GM12892 (cell line): ENCODE data around the gene CPSF3.
"Not testable (repeated sequence)": the region's sequence is repeated elsewhere in the genome, so short reads cannot be mapped to it uniquely, and the experiment has no call there.

Source experiments
- DNase-seq: peaks from one replicate; pipeline ENCODE4 v3.0.0; 2011; ENCODE audit not compliant: insufficient read length
- FAIRE-seq: peaks from 2 replicates; lab custom pipeline; 2011; peaks lifted over from hg19 to GRCh38; lab: Jason Lieb, UNC
- POLR2A ChIP-seq: IDR thresholded peaks from 2 replicates; pipeline ENCODE4 v1.6.1; 2011; ENCODE audit warnings: low read depth, low read length, control low read depth
- POLR2AphosphoS5 ChIP-seq: IDR thresholded peaks from 2 replicates; pipeline ENCODE4 v1.6.1; 2011; ENCODE audit warnings: low read depth, low read length, control low read depth
- TAF1 ChIP-seq: IDR thresholded peaks from 2 replicates; pipeline ENCODE4 v1.6.1; 2011; ENCODE audit warnings: low read depth, mild to moderate bottlenecking, control low read depth, low read length, borderline replicate concordance

CPSF3 gene

DNA sequence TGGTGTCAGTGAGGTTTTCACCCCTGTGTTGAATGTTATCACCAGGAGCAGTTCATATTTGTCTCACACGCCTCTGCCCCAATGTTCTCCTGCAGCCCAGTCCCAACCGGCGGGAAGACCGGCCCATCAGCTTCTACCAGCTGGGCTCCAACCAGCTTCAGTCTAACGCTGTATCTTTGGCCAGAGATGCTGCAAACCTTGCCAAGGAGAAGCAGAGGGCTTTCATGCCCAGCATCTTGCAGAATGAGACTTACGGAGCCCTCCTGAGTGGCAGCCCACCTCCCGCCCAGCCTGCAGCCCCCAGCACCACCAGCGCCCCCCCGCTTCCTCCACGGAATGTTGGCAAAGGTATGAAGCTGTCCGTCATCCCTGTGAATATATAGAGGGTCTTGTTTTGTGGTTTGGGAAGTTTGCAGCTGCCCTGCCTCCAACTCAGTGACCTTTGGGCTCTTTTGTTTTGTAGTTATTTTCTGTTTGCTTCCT lies 35.2 kb upstream of the CPSF3 start:
- no peak for TF ChIP-seq POLR2A
- DNase-seq: no peak
- FAIRE-seq: no peak

DNA sequence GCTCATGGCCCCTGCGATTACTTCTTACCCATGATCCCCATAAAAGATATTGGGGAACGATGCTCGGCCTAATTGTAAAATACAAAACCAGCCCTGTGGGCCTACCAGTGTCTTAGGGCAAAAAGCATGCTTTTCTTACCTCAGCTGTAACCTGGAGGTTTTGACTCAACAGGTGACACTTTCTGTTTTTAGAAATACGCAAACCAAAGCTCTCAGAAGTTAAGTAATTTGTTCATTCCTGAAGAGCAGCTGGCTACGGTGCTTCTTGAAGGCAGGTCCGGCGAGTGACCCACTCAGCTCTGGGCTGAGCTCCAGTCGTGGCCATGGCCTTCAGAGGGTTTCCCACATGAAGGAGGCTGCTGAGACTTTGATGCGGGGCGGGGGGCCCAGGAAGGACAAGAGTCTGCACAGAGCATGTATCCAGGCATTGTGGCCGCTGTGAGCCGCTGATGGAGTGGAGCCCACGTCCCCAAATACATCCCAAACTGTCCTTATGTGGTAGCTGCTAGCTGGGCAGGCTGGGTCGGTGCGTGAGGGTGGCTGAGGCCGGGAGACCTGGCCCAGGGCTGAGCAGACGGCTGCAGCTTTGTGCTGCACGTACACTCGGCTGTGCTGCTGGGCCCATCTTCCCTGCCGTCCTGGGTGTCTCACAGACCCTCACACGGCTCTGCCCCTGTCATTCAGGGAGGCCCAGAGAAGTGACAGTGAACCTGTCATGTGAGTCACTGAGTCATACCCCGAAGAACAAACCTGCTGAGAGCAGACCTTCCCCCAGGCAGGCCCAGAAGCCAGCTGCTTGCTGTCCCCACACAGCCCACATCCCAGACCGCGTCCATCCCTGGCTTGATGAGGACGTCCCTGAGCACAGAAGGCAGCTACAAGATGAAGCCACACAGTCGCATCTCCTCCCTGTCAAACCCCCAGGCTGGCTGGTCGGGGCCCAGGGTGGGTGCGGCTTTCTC lies 34.2 kb upstream of the CPSF3 start:
- FAIRE-seq (no peak), DNase-seq (no peak)
- no peak for TF ChIP-seq POLR2A
- no peak for TF ChIP-seq TAF1
- TF ChIP-seq POLR2AphosphoS5: no peak

DNA sequence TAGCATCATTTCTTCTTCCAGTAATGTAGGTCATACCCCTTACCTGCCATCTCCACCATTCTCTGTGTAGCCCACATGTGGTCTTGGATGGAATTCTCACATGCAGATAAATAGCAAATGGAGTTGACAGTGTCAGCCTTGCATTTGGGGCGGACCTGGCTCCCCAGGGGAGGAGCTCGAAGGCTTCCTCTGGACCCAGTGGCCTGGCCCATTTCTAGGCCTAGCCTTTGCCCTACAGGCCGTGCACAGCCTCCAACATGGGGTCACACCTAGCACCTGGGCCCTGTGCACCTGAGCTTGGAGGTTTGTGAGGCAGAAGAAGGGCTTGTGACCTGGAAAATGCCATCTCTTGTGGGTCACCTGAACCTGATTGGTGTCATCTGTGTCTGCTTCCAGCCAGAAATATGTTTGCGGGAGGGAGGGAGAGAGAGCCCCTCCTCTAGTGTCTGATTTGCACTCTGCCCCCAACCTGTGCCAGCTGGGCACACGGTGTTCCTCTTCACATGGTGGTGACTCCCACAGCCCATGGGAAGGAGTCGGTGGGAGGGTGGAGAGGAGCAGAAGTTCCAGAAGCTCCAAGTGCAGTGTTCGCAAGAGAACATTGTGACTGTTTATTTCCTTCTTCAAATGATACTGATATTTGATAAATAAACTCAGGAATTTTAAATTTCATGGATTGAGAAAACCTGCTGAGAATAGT lies 33.2 kb upstream of the CPSF3 start:
- no peak for TF ChIP-seq POLR2AphosphoS5
- no peak for TF ChIP-seq POLR2A
- TF ChIP-seq TAF1: no peak
- FAIRE-seq (no peak), DNase-seq (no peak)

DNA sequence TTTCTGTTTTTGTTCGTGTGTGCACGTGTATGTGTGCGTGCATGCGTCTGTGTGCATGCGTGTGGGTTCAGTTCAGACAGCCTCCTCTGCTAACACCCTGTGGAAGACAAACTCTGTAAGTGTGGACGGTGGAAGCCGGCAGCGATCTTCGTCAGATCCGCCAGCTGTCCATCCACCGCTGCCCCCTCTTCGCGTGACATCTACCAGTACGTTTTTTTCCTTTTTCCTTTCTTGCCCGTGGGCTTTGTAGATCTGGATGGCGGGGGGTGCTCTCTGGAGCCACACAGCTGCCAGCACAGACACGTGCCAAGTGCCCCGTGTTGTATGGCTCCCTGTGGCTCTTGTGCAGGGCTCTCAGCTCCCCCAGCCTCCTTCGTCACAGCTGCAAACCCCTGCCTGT lies 32.5 kb upstream of the CPSF3 start:
- FAIRE-seq (no peak), DNase-seq (no peak)
- no peak for TF ChIP-seq POLR2AphosphoS5
- no peak for TF ChIP-seq POLR2A
- no peak for TF ChIP-seq TAF1

DNA sequence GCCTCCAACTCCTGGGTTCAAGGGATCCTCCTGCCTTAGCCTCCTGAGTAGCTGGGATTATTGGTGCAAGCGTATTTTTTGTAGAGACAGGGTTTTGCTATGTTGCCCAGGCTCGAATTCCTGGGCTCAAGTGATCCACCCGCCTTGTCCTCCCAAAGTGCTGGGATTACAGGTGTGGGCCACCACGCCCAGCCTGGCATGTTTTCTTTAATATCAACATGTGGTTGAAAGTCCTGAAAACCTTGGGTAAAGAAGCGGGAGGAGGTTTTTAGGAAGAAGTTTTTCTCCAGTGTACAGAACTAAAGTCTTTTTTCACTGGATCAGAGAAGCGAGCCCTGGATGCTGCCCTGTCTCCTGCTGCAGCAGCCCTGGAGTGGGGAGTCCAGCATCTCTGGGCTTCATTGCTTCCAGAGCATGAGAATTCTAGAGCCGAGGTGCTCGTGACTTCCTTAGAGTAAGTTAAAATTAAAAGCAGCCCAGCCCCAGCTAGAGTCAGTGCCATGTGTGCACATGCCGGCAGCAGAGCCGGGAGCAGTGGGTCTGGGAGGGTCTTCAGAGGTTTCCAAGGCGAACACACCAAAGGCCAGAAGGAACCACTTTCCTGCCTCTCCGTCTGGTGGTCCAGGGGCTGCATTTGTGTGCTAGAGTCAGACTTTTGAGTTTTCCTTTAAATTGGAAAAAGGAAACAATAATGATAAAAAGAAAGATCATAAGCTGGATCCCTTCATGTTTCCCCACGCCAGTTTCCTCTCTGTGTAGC lies 31.3 kb upstream of the CPSF3 start:
- FAIRE-seq: no peak
- DNase-seq: no peak
- TF ChIP-seq POLR2AphosphoS5 (no peak), TAF1 (no peak), POLR2A (no peak)

DNA sequence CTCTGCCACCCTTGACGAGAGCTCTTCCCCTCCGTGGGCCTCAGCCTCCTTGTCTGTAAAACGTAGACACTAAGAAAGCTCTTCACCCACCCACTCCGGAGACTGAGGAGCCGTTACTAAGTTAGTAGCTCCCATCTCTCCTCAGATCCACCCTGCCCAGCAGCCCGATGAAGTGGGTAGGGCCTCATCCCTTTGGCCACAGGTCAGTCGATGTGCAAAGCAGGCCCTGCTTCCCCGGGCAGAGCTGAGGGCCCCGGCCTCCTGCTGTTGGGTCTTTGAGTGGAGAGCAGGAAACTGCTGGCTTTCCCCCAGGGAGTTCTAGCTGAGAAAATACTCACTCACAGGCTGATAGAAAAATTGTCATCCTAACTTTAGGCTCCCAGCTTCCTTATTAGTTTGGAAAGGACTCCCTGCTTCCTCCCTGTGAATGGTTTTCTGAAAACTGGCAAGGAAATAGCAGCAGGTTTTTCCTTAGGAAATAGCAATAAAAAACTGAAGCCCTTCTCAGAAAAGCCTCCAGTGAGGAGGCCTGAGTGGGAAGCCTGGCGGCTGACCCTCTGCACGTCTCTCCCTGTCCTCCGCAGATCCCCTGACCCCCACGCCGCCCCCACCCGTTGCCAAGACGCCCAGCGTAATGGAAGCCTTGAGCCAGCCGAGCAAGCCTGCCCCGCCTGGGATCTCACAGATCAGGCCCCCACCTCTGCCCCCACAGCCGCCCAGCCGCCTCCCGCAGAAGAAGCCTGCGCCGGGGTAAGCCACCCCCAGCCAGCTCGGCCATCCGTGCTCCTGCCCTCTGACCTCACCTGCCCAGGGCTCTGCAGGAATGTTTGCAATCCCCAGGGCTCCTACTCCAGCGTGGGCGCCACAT lies 30.3 kb upstream of the CPSF3 start:
- no peak for TF ChIP-seq POLR2AphosphoS5
- TF ChIP-seq POLR2A: no peak
- no peak for TF ChIP-seq TAF1
- FAIRE-seq: no peak

DNA sequence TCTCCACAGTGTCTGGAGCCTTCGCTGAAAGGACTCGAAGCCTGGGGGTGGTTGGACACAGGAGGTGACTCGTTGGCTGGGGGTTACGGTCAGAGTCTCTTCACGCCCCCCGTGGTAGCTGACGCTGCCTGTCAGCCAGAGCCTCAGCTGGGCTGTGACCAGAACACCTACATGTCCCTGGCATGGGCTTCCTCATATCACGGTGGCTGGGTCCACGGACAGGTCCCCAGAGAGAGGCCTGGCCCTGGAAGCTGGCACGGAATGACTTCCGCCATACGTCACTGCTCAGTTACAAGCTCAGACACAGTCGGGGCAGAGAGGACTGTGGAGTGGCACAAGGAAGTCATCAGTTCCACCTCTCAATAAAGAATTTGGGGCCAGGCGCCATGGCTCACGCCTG lies 28.6 kb upstream of the CPSF3 start:
- TF ChIP-seq POLR2AphosphoS5 (no peak), POLR2A (no peak), TAF1 (no peak)
- FAIRE-seq (no peak), DNase-seq (no peak)

More for the DNA sequence above, 30.3 kb upstream of the CPSF3 start:
- no peak for DNase-seq

DNA sequence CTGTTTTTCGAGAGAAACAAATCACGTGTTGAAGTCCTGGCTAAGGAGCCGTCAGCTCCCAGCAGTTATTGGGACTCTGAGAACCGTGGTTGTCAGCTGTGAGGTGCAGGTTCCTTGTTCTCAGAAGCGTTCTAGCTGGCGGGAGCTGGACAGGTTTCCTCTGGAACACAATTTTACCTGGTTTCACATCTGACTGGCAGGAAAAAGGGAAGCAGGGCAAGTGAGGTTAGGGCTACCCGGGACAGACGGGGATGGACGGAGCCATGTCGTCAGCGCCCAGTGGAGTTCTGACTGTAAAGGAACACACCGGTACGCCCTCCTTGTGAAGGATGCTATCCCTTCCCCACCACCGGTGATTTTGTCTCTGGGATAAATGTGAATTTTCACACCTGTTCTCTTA lies 26.3 kb upstream of the CPSF3 start:
- TF ChIP-seq POLR2A: no peak
- DNase-seq (no peak), FAIRE-seq (no peak)

DNA sequence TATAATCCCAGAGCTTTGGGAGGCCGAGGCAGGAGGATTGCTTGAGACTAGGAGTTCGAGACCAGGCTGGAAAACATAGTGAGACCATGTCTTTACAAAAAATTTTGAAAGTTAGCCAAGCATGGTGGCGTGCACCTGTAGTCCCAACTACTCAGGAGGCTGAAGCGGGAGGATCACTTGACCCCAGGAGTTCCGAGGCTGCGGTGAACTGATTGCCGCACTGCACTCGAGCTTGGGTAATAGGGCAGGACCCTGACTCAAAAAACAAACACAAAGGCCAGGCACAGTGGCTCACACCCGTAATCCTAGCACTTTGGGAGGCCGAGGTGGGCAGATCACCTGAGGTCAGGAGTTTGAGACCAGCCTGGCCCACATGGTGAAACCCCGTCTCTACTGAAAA lies 25.2 kb upstream of the CPSF3 start:
- FAIRE-seq, DNase-seq: not testable (repeated sequence)

DNA sequence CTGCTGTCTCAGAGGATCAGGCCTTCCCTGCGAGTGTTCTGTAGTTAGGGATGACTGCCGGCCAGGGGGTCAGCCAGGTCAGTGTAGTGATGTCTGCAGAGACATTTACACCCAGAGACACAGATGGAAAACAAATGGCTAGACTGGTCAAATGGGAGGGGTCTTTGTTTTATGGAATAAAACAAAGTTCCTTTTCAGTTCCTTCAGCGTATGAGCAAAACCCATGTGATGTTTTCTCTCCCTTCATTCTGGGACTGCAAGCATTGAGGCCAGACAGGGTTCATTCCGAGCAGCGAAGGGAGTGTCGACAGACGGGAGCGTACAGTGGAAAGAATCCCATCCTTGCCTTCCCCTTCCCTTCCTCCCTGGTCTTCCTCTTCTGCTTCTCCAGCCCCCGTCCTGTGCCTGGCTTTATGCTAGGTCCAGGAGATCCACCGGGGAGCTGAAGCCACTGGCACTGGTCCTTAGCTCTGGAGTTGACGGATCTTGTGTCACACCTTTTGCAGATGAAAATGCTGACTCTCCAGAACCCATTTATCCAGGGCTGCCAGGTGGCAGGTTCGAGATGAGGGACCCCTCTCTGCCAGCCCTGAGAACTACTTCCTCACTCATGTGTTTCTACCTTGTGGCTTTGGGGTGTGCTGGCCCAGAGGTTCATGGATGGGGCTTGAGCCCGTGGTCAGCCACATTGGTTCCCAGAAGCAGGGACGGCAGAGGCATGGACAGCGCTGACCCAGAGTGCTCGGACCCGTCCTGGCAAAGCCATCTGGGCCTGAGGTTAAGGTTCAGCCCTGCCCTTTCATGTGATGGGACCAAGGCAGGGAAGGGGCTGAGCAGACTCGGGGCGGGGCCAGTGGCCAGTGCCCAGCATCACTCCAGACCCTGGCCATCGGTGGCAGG lies 24.3 kb upstream of the CPSF3 start:
- no peak for TF ChIP-seq POLR2A
- no peak for TF ChIP-seq TAF1
- no peak for TF ChIP-seq POLR2AphosphoS5
- FAIRE-seq (no peak), DNase-seq (no peak)
